H9 (cell line): Measurements from ENCODE around the gene PCSK1N. TPM values are rescaled to one million over a fixed set of nuclear protein-coding genes. Genes with fewer than 3 reads are reported as not detected.

ENCODE experiments used
- DNase-seq: peaks from one replicate; pipeline ENCODE4 v3.0.0-alpha.2; 2017
- H2AFZ ChIP-seq: one replicate; pipeline ENCODE4 v1.6.1; 2013; ENCODE audit warnings: mild to moderate bottlenecking, low read length, control low read depth, moderate library complexity
- H2AK5ac ChIP-seq: 2 replicates; pipeline ENCODE4 v1.6.1; 2013; ENCODE audit warnings: low read length, control low read depth, mixed read lengths; ENCODE audit not compliant: insufficient read length
- H2BK120ac ChIP-seq: one replicate; pipeline ENCODE4 v1.6.1; 2013; ENCODE audit warnings: low read depth, mild to moderate bottlenecking, low read length, control low read depth, inconsistent platforms; ENCODE audit not compliant: poor library complexity, severe bottlenecking
- H2BK12ac ChIP-seq: 2 replicates; pipeline ENCODE4 v1.6.1; 2013; ENCODE audit warnings: low read length, control low read depth, mixed read lengths, low read depth; ENCODE audit not compliant: insufficient read length
- H2BK15ac ChIP-seq: 2 replicates; pipeline ENCODE4 v1.6.1; 2013; ENCODE audit warnings: low read depth, low read length, control low read depth
- H2BK20ac ChIP-seq: one replicate; pipeline ENCODE4 v1.6.1; 2013; ENCODE audit warnings: low read depth, mild to moderate bottlenecking, low read length, control low read depth, inconsistent platforms; ENCODE audit not compliant: poor library complexity, severe bottlenecking
- H2BK5ac ChIP-seq: 2 replicates; pipeline ENCODE4 v1.6.1; 2013; ENCODE audit warnings: low read length, control low read depth, mixed read lengths; ENCODE audit not compliant: insufficient read length
- H3K14ac ChIP-seq: 2 replicates; pipeline ENCODE4 v1.6.1; 2013; ENCODE audit warnings: low read length, control low read depth; ENCODE audit not compliant: insufficient read depth
- H3K18ac ChIP-seq: 2 replicates; pipeline ENCODE4 v1.6.1; 2013; ENCODE audit warnings: low read depth, mild to moderate bottlenecking, mixed read lengths, low read length, control low read depth; ENCODE audit not compliant: insufficient read length
- H3K23ac ChIP-seq: 2 replicates; pipeline ENCODE4 v1.6.1; 2013; ENCODE audit warnings: low read length, control low read depth, mixed read lengths, low read depth; ENCODE audit not compliant: insufficient read length
- H3K23me2 ChIP-seq: 2 replicates; pipeline ENCODE4 v1.6.1; 2013; ENCODE audit warnings: low read depth, mild to moderate bottlenecking, mixed read lengths, low read length, control low read depth; ENCODE audit not compliant: insufficient read length, poor library complexity, severe bottlenecking
- H3K27ac ChIP-seq: 2 replicates; pipeline ENCODE4 v1.5.1; 2013; ENCODE audit warnings: low read length, control low read depth, mixed read lengths, low read depth; ENCODE audit not compliant: insufficient read length
- H3K27me3 ChIP-seq: 2 replicates; pipeline ENCODE4 v1.6.1; 2013; ENCODE audit warnings: low read length, control low read depth, inconsistent platforms; ENCODE audit not compliant: insufficient read depth
- H3K4ac ChIP-seq: 2 replicates; pipeline ENCODE4 v1.6.1; 2013; ENCODE audit warnings: low read depth, mild to moderate bottlenecking, control low read depth, inconsistent platforms, low read length, moderate library complexity
- H3K4me1 ChIP-seq: 2 replicates; pipeline ENCODE4 v1.6.1; 2013; ENCODE audit warnings: low read length, control low read depth, inconsistent platforms; ENCODE audit not compliant: insufficient read depth
- H3K4me2 ChIP-seq: 2 replicates; pipeline ENCODE4 v1.6.1; 2013; ENCODE audit warnings: low read length, control low read depth, mixed read lengths; ENCODE audit not compliant: insufficient read length, insufficient read depth
- H3K56ac ChIP-seq: 2 replicates; pipeline ENCODE4 v1.6.1; 2013; ENCODE audit warnings: low read depth, mild to moderate bottlenecking, mixed read lengths, low read length, control low read depth; ENCODE audit not compliant: insufficient read length
- H3K79me1 ChIP-seq: 2 replicates; pipeline ENCODE4 v1.6.1; 2013; ENCODE audit warnings: low read depth, mild to moderate bottlenecking, moderate library complexity, low read length, control low read depth, inconsistent platforms; ENCODE audit not compliant: insufficient read depth, poor library complexity, severe bottlenecking
- H3K79me2 ChIP-seq: 2 replicates; pipeline ENCODE4 v1.6.1; 2013; ENCODE audit warnings: low read length, control low read depth, inconsistent platforms; ENCODE audit not compliant: insufficient read depth
- H3K9ac ChIP-seq: 2 replicates; pipeline ENCODE4 v1.6.1; 2013; ENCODE audit warnings: low read length, control low read depth, mixed read lengths; ENCODE audit not compliant: insufficient read length; ENCODE audit errors: extremely low read depth
- H3K9me3 ChIP-seq: one replicate; pipeline ENCODE4 v1.6.1; 2013; ENCODE audit warnings: low read depth, low read length, inconsistent platforms; ENCODE audit not compliant: control insufficient read depth
- H3T11ph ChIP-seq: one replicate; pipeline ENCODE4 v1.6.1; 2013; ENCODE audit warnings: mild to moderate bottlenecking, low read length, control low read depth, inconsistent platforms
- H4K20me1 ChIP-seq: one replicate; pipeline ENCODE4 v1.6.1; 2013; ENCODE audit not compliant: control insufficient read depth, insufficient read length, insufficient read depth
- H4K5ac ChIP-seq: 2 replicates; pipeline ENCODE4 v1.6.1; 2013; ENCODE audit warnings: low read depth, mild to moderate bottlenecking, mixed read lengths, low read length, control low read depth; ENCODE audit not compliant: insufficient read length
- H4K8ac ChIP-seq: replicated peaks from 2 replicates; pipeline ENCODE4 v1.6.1; 2013; ENCODE audit warnings: low read length, control low read depth, mixed read lengths, low read depth; ENCODE audit not compliant: insufficient read length
- H4K91ac ChIP-seq: 2 replicates; pipeline ENCODE4 v1.6.1; 2013; ENCODE audit warnings: low read depth, mild to moderate bottlenecking, moderate library complexity, mixed read lengths, low read length, control low read depth; ENCODE audit not compliant: insufficient read length
- H3K27ac Mint-ChIP-seq, 3 experiments: 2 replicates in 2 of 3; 3 replicates in 1 of 3; pipeline ENCODE4 v1.8.0; 2020 to 2021; ENCODE audit warnings: mixed read lengths in 3 of 3, mild to moderate bottlenecking in 1 of 3, moderate library complexity in 1 of 3
- H3K27me3 Mint-ChIP-seq: 2 replicates; pipeline ENCODE4 v1.8.0; 2021; ENCODE audit warnings: low read depth, mild to moderate bottlenecking, moderate library complexity, mixed read lengths
- H3K36me3 Mint-ChIP-seq, 3 experiments: 2 replicates in 2 of 3; 3 replicates in 1 of 3; pipeline ENCODE4 v1.8.0; 2020 to 2021; ENCODE audit warnings: low read depth in 3 of 3, mixed read lengths in 3 of 3; ENCODE audit not compliant: insufficient read depth in 1 of 3
- H3K4me1 Mint-ChIP-seq, 2 experiments: 2 replicates each; pipeline ENCODE4 v1.8.0; 2020; ENCODE audit warnings: mixed read lengths in 2 of 2
- H3K4me3 Mint-ChIP-seq, 2 experiments: 2 replicates in 1 of 2; 3 replicates in 1 of 2; pipeline ENCODE4 v1.8.0; 2020 to 2021; ENCODE audit warnings: mild to moderate bottlenecking in 2 of 2, mixed read lengths in 2 of 2, moderate library complexity in 1 of 2
- H3K9me3 Mint-ChIP-seq, 2 experiments: 2 replicates in 1 of 2; 3 replicates in 1 of 2; pipeline ENCODE4 v1.8.0; 2020; ENCODE audit warnings: mild to moderate bottlenecking in 2 of 2, mixed read lengths in 2 of 2, moderate library complexity in 1 of 2
- WGBS: extraction: QIAGEN DNeasy Blood & Tissue Kit; methylation state at CpG from one replicate; pipeline ENCODE4 v1.1.7; 2013; ENCODE audit warnings: missing lambda C conversion rate, low lambda C conversion rate, mixed read lengths; ENCODE audit not compliant: insufficient read length; ENCODE audit errors: extremely low coverage; 5-methylcytosine and 5-hydroxymethylcytosine counted together
- total RNA-seq: library from RNA; stranded (reverse); gene quantifications from 2 replicates; pipeline ENCODE4 v1.2.1, GENCODE V29; 2021
- TF ChIP-seq, protein P1 (sequence below): fragments of 200-600 bp; sonication (generic); conservative IDR thresholded peaks from 3 replicates; pipeline ENCODE4 v1.8.0; 2021; ENCODE audit warnings: antibody characterized with exemption, mild to moderate bottlenecking

PCSK1N gene
- total RNA-seq, 1 experiment from 2014 or later: 3.9 TPM

DNA sequence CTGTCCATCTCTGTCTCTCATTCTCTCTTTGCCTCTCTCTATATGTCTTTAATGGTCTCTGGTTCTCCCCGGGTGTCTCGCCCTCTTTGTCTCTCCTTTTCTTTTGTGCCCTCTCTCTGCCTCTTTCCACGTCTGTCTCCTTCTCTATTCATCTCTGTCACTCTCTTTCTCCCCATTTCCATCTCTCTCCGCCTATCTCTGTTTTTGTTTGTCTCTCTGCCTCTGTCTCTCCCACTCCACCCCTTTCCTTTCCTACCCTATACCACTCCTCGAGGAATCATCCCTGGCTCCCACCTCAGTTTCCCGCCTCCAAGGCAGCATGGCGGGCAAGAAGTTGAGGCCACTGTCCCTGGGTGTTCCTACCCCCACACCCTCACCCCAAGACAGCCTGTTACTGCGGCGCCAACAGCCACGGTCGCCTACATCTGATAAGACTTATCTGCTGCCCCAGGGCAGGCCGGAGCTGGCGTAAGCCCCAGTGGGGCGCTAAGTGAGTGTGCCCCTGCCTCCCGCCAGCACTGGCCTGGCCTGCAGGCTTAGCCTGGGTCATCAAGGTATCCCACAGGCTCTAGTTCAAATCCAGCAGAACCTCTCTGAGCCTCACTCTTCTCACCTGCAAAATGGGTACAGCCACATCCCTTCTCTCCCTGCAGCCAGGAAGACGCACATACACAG lies 49.7 kb downstream of the PCSK1N start:
- Mint-ChIP-seq H3K9me3 (peaks cover 64 to 83% of the 10 kb centered on the region in 2 experiments), H3K27me3 (peaks cover 18% of the 10 kb centered on the region), H3K36me3 (peaks cover 0 to 4% (median 3%) of the 10 kb centered on the region in 3 experiments; a peak in 3 of 7 replicates), H3K27ac (peak overlapping the region in 1 of 3 experiments; percentile 51; a peak in 1 of 7 replicates), H3K4me3 (peak overlapping the region in 1 of 2 experiments; percentile 42; a peak in 1 of 5 replicates), H3K4me1 (0 out of 4 replicates have a peak, but pooled peaks cover 0 to 3% of the 10 kb centered on the region in 2 experiments)
- H3K9me3 ChIP-seq: peaks cover 14% of the 10 kb centered on the region
- no peak overlapping the region for H3K23ac ChIP-seq
- no peak overlapping the region for H3K14ac ChIP-seq
- no peak overlapping the region for H3K56ac ChIP-seq
- H4K5ac ChIP-seq: no peak overlapping the region
- no peak overlapping the region for H4K91ac ChIP-seq
- H3K4me1 ChIP-seq: no peaks in the 10 kb centered on the region
- WGBS: no CpG with 5 or more reads among the region's 16 CpGs
- H4K8ac ChIP-seq: no peak overlapping the region
- H3K4me2 ChIP-seq: no peak overlapping the region
- H2BK15ac ChIP-seq: no peak overlapping the region
- no peak overlapping the region for H2BK12ac ChIP-seq
- H2BK5ac ChIP-seq: no peak overlapping the region
- no peaks in the 10 kb centered on the region for H3K79me1 ChIP-seq
- H3K27ac ChIP-seq: no peak overlapping the region
- H2AFZ ChIP-seq: no peak overlapping the region
- no peak overlapping the region for H3T11ph ChIP-seq
- no peaks in the 10 kb centered on the region for H3K23me2 ChIP-seq
- H4K20me1 ChIP-seq: no peaks in the 10 kb centered on the region
- no peak overlapping the region for H3K4ac ChIP-seq
- no peak overlapping the region for H2BK20ac ChIP-seq
- no peak overlapping the region for H2BK120ac ChIP-seq
- no peak overlapping the region for H3K9ac ChIP-seq
- H3K27me3 ChIP-seq: no peaks in the 10 kb centered on the region
- TF ChIP-seq, protein P1, sequence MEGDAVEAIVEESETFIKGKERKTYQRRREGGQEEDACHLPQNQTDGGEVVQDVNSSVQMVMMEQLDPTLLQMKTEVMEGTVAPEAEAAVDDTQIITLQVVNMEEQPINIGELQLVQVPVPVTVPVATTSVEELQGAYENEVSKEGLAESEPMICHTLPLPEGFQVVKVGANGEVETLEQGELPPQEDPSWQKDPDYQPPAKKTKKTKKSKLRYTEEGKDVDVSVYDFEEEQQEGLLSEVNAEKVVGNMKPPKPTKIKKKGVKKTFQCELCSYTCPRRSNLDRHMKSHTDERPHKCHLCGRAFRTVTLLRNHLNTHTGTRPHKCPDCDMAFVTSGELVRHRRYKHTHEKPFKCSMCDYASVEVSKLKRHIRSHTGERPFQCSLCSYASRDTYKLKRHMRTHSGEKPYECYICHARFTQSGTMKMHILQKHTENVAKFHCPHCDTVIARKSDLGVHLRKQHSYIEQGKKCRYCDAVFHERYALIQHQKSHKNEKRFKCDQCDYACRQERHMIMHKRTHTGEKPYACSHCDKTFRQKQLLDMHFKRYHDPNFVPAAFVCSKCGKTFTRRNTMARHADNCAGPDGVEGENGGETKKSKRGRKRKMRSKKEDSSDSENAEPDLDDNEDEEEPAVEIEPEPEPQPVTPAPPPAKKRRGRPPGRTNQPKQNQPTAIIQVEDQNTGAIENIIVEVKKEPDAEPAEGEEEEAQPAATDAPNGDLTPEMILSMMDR: no peak
- no peak for DNase-seq
- H2AK5ac ChIP-seq: no peak overlapping the region
- no peak overlapping the region for H3K18ac ChIP-seq
- no peaks in the 10 kb centered on the region for H3K79me2 ChIP-seq
